HAP-1 (cell line): ENCODE data around the gene PDE7B.

ENCODE experiments used
- DNase-seq, 2 experiments: peaks; one replicate each; pipeline ENCODE4 v3.0.0-alpha.2; 2016 to 2020; ENCODE audit warnings: low spot score in 2 of 2
- H3K27me3 ChIP-seq: fragments of 250-450 bp; sonication (Bioruptor Pico); 2 replicates; pipeline ENCODE4 v1.5.1; 2020; ENCODE audit warnings: low read depth, mild to moderate bottlenecking, moderate library complexity
- H3K36me3 ChIP-seq: fragments of 250-450 bp; sonication (Bioruptor Pico); replicated peaks from 2 replicates; pipeline ENCODE4 v1.5.1; 2020; ENCODE audit warnings: mild to moderate bottlenecking
- H3K4me1 ChIP-seq: fragments of 250-450 bp; sonication (Bioruptor Pico); 2 replicates; pipeline ENCODE4 v1.5.1; 2020; ENCODE audit warnings: mild to moderate bottlenecking
- H3K4me3 ChIP-seq: fragments of 250-450 bp; sonication (Bioruptor Pico); 2 replicates; pipeline ENCODE4 v1.5.1; 2020; ENCODE audit warnings: mild to moderate bottlenecking, moderate library complexity
- H3K9me3 ChIP-seq: fragments of 250-450 bp; sonication (Bioruptor Pico); 2 replicates; pipeline ENCODE4 v1.5.1; 2020; ENCODE audit warnings: mild to moderate bottlenecking, moderate library complexity
- in situ Hi-C: fragments of 300-500 bp; cut with MboI; formaldehyde crosslinking; loops from 3 replicates; pipeline ENCODE4 v1.14.3; 2020; ENCODE audit warnings: low sequenced_read_pairs, inconsistent platforms, mixed read lengths

Gene PDE7B

DNA sequence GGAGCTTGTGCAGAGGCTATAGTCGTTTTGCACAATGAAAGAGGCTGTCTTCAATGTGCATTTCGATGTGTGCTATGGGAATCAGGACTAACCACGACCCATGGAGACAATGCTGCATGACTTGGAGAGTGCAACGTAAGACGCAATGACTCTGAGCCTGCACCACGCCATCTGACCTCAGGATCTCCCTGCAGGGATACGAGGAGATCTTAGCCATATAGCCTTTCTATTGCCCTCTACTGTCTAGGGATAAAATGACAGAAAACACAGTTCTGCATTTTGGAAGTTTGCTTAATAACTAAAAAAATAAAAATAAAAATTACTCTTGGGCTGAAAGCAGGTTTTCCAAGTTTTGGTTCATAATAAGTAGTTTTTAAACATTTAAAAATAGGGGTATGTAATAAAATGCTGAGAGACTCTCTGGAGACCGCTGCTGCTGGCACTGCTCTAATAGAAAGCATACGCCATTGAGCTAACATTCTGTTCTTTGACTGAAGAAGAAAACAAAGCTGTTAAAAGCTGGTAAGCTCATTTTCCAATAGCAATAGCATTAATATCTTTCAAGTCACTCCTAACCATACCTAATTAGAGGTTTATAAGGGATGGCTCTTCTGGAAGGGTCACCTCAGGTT lies 87.2 kb downstream of the PDE7B start:
- Histone ChIP-seq H3K36me3 (no peaks in the 10 kb centered on the region), H3K27me3 (no peaks in the 10 kb centered on the region), H3K4me1 (0 out of 2 replicates have a peak, but pooled peaks cover 3% of the 10 kb centered on the region), H3K4me3 (no peak overlapping the region), H3K9me3 (no peaks in the 10 kb centered on the region)
- in situ Hi-C loops, result no loop called here
- peak; percentile 42 to 47 for DNase-seq

DNA sequence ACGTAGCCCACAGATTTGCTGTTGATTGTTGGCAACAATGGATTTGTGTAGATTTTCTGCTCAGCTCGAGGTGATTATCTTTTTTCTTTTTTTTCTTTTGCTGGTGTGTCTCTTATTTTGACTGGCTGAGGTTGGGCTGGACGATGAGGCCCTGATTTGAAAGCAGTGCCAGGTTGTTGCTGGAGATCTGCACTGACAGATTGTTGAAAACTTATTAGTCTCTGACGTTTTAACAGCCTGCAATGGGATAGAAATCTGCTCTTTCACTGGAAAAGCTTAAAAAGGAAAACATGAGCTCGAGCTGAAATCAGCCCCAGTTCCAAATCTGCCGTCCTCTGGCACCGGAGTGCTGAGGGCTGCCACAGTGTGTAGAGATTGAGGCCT lies 87.7 kb downstream of the PDE7B start:
- H3K36me3 ChIP-seq, result no peaks in the 10 kb centered on the region
- 0 out of 2 replicates have a peak, but pooled peaks cover 3% of the 10 kb centered on the region for H3K4me1 ChIP-seq
- no peak for DNase-seq
- no peak overlapping the region for H3K4me3 ChIP-seq
- in situ Hi-C loops, result no loop called here
- no peaks in the 10 kb centered on the region for H3K27me3 ChIP-seq
- H3K9me3 ChIP-seq, result no peaks in the 10 kb centered on the region

DNA sequence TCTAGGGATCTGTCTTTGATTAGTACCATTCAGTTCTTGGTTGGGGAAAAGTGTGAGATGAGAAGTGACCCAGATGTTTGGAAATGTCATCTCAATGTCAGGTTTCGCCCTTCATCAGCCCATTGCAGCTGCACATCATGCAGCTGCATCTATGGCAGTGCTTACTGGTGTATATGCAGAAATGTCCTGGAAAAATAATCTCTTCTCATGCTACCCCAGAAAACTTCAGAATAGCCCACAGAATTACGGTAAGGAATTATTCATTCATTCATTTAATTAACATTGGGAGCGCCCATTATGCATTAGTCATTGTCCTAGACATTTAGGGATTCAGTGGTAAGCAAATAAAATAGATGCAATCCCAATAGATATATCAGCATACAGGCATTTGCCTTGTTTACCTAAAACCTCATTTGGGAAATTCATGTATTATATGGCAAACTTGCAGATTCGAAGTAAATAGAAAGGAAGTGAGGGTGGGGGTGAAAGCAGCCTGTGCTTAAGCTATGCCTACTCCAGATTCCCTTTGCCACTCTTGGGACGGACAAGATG lies 89.2 kb downstream of the PDE7B start:
- Histone ChIP-seq H3K9me3 (no peaks in the 10 kb centered on the region), H3K27me3 (no peaks in the 10 kb centered on the region), H3K4me3 (no peak overlapping the region), H3K36me3 (no peaks in the 10 kb centered on the region), H3K4me1 (0 out of 2 replicates have a peak, but pooled peaks cover 3% of the 10 kb centered on the region)
- DNase-seq, result no peak
- in situ Hi-C loops, result no loop called here

DNA sequence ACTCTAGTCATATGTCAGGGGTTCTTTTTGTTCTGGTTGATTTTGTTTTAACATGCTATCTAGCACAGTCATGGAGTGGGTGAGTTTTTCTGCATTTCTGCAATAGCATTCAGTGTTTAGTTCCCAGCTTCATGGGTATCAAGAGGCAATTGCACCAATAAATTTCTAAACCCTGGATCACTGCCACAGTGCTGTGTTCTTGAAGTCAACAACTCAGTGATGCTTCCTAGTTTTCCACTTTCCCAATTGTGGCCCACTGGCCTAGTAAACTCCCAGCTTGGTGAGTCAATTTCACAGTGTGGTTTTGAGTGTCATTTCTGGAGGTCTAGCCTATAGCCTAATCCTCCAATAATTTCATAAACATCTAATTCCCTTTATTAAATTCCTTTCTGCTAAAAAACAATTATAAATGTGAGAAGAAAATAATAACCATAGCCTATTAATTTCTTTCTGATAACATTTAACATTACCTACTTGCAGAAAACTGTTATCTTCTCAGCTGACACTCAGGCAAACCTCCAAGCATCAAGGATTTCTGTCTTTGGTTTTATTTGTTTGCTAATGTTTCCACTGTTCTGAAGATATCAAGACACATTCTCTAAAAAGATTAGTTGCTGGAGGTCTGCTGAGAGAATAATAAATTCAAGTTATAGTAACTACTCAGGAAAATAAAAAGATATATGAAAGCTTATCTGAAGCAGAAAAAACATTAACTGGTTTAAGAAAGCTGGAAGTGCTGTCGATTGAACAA lies 89.9 kb downstream of the PDE7B start:
- no peak for DNase-seq
- Histone ChIP-seq H3K27me3 (no peaks in the 10 kb centered on the region), H3K36me3 (no peaks in the 10 kb centered on the region), H3K4me1 (0 out of 2 replicates have a peak, but pooled peaks cover 3% of the 10 kb centered on the region), H3K9me3 (no peaks in the 10 kb centered on the region), H3K4me3 (no peak overlapping the region)
- in situ Hi-C loops, result no loop called here

DNA sequence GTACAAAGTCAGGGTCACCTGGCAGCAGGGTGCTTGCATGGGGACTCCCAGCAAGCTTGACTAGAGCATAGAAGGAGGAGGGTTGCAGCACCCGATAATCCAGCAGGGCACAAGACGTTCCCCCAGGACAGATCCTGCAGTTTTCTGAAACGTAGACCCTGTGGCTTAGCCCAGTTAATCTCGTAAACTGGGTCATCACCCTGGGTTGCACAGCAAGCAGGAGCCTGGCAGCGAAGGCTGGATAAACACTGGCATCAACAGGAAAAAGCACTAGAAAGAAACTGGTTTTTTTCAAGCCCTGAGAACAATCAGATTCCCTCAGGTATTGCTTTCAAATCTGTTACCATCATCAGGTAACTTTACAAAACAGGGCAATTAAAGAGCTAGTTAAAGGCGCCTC lies 92.6 kb downstream of the PDE7B start:
- in situ Hi-C loops, result no loop called here
- H3K4me1 ChIP-seq, result no peaks in the 10 kb centered on the region
- no peak for DNase-seq
- no peaks in the 10 kb centered on the region for H3K27me3 ChIP-seq
- H3K9me3 ChIP-seq, result no peaks in the 10 kb centered on the region
- H3K4me3 ChIP-seq, result no peak overlapping the region
- no peaks in the 10 kb centered on the region for H3K36me3 ChIP-seq

DNA sequence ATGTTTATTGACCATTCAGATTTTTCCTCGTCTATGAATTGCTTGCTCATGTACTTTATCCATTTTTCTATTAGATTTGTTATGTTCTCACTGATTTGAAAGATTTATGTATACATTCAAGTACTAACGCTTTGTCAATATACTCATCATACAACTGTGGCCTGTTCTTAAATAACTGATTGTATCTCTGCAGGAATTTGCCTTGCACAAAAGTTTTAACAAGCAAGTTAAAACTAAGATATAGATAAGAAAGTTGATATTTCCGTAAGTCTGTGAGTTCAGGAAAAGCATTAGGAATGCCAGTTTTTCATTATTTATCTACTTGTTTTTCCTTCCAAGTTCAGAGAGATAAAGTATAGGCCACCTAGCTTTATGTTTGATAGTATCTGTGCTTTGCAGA lies 95.2 kb downstream of the PDE7B start:
- in situ Hi-C loops, result no loop called here
- no peak for DNase-seq
- Histone ChIP-seq H3K4me1 (no peaks in the 10 kb centered on the region), H3K9me3 (no peaks in the 10 kb centered on the region), H3K36me3 (no peaks in the 10 kb centered on the region), H3K27me3 (no peaks in the 10 kb centered on the region), H3K4me3 (no peak overlapping the region)

DNA sequence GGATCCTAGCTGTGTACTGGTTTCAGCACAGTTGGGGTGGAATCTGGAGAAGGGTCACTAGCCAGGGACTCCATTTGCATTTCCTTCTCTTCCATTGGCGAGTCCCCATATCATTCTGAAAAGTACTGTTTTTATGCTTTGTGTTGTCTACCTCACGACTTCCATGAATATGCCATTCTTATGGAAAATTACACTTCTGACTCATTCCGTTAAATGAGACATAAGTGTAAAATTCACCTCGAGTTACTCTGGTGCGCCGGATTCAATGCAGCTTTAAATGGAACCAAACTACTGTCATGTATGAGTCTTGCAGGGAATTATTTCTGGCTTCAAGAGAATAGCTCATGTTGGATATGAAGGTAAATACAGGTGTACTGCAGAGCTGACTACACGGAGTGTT lies 99.2 kb downstream of the PDE7B start:
- H3K36me3 ChIP-seq, result no peaks in the 10 kb centered on the region
- H3K9me3 ChIP-seq, result no peaks in the 10 kb centered on the region
- in situ Hi-C loops, result no loop called here
- no peak for DNase-seq
- no peak overlapping the region for H3K4me3 ChIP-seq
- no peaks in the 10 kb centered on the region for H3K4me1 ChIP-seq
- H3K27me3 ChIP-seq, result no peaks in the 10 kb centered on the region

DNA sequence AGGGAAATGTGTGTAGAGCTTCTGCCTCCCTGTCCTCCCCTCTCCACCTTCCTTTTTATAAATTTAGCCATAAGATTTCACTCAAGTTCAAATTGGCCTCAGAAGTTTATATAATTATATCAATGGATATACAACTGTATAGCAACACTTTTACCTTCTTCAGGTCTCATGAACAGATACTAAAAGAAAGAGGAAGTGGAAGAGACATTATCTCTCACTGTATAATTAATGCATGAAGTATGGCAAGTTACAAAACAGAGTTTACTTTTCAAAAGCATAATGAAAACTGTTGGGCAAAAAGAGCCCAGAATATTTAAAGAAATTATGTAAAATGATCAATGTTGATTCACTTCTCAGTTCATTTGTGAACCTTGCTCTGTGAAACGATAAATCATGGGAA lies 99.7 kb downstream of the PDE7B start:
- no peaks in the 10 kb centered on the region for H3K27me3 ChIP-seq
- in situ Hi-C loops, result no loop called here
- no peak for DNase-seq
- no peak overlapping the region for H3K4me3 ChIP-seq
- H3K36me3 ChIP-seq, result no peaks in the 10 kb centered on the region
- no peaks in the 10 kb centered on the region for H3K9me3 ChIP-seq
- no peaks in the 10 kb centered on the region for H3K4me1 ChIP-seq

DNA sequence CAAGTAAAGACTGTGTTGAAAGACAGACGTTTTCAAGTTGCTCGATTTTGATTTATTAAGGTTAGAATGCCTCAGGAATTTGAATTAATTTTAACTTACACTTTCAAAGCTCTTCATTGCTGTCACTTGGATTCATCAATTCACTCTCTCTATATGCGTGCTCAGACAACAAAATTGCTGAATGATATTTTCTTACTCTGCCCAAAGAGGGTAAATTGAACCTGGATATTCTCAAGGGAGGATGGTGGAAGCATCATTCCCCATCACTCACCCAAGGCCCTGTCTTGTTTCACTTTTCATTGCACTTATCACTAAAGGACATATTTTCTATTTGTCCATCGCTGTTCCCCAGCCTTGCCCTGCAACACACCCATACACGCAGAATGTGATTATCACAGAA lies 102.3 kb downstream of the PDE7B start:
- in situ Hi-C loops, result no loop called here

DNA sequence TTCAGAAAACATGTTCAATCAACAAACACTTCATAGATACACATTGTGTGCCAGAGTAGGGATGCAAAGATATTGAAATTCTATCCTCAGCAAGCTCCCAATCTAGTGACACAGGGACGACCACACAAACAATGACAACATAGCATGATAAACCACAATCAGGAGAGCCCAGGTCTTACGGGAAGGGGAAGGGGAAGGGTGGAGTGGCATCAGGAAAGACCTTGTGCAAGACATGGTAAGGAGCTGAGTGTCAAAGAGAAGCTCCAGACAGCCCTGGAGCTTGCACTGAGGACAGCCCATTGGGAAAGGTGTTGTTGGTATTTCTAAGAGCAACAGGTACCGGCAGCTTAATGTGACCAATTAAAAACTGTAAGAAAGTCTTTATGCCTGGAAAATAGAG lies 103.6 kb downstream of the PDE7B start:
- Histone ChIP-seq H3K9me3 (no peaks in the 10 kb centered on the region), H3K4me1 (no peaks in the 10 kb centered on the region), H3K4me3 (no peak overlapping the region), H3K27me3 (no peaks in the 10 kb centered on the region), H3K36me3 (no peaks in the 10 kb centered on the region)
- DNase-seq, result no peak
- in situ Hi-C loops, result no loop called here

More for the DNA sequence above, 102.3 kb downstream of the PDE7B start:
- H3K27me3 ChIP-seq, result no peaks in the 10 kb centered on the region
- no peak overlapping the region for H3K4me3 ChIP-seq
- no peak for DNase-seq
- H3K9me3 ChIP-seq, result no peaks in the 10 kb centered on the region
- no peaks in the 10 kb centered on the region for H3K4me1 ChIP-seq
- no peaks in the 10 kb centered on the region for H3K36me3 ChIP-seq

DNA sequence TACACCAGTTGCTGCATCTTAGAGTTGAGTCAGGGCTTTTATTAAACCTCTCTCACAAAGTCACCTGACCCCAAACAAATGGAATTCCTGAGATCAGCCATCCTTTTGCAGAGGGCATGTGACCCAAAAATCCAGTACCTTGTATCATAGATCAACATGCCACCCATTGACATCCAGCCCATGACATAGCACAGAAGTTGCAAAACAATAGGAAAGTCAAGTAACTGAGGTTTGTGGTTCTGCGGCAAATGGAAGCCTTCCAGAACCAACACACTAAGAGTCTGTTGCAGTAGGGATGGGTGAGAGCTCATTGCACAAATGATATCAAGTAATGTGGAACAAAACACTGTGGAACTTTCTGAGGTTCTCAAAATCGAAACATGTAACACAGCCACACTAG lies 111.2 kb downstream of the PDE7B start:
- H3K4me1 ChIP-seq, result no peaks in the 10 kb centered on the region
- no peak overlapping the region for H3K4me3 ChIP-seq
- H3K27me3 ChIP-seq, result no peaks in the 10 kb centered on the region
- H3K9me3 ChIP-seq, result no peaks in the 10 kb centered on the region
- in situ Hi-C loops, result no loop called here
- H3K36me3 ChIP-seq, result no peaks in the 10 kb centered on the region
- no peak for DNase-seq

DNA sequence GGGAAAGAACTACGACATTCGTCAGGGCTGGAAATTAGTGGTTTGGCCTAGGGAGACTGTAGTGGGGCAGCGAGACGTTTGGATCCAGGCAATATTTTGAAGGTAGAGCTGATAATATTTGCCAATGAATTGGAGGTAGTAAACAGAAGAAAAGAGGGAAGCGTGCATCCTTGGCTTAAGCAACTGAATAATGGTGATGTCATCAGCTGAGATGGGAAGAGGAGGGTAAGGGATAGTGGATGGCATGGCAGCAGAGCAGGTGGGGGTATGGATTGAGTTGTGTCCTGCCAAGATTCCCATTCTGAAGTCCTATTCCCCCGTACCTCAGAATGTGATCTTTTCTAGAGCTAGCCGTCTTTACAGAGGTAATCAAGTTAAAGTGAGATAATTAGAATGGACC lies 119.2 kb downstream of the PDE7B start:
- Histone ChIP-seq H3K4me3 (no peak overlapping the region), H3K36me3 (no peaks in the 10 kb centered on the region), H3K9me3 (no peaks in the 10 kb centered on the region), H3K27me3 (no peaks in the 10 kb centered on the region), H3K4me1 (no peaks in the 10 kb centered on the region)
- in situ Hi-C loops, result no loop called here
- DNase-seq, result no peak

DNA sequence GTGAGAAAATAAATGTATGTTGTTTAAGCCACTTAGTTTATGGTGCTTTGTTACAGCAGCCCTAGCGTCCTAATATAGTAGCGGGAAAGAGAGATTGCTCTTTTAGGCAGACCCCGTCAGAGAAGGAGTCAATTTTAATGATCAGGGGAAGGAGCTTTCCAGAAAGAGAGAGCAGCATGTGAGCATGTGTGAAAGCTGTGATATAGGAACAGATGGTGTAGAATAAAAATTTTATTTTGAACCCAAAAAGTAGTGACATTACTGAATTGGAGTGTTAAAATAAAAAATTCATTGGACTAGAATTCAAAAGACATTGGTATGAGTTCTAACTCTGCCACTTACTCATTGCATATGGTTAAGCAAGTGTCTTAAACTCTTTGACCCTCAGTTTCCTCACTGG lies 119.8 kb downstream of the PDE7B start:
- in situ Hi-C loops, result no loop called here
- no peaks in the 10 kb centered on the region for H3K4me1 ChIP-seq
- H3K27me3 ChIP-seq, result no peaks in the 10 kb centered on the region
- H3K4me3 ChIP-seq, result no peak overlapping the region
- no peaks in the 10 kb centered on the region for H3K36me3 ChIP-seq
- DNase-seq, result no peak
- H3K9me3 ChIP-seq, result no peaks in the 10 kb centered on the region

DNA sequence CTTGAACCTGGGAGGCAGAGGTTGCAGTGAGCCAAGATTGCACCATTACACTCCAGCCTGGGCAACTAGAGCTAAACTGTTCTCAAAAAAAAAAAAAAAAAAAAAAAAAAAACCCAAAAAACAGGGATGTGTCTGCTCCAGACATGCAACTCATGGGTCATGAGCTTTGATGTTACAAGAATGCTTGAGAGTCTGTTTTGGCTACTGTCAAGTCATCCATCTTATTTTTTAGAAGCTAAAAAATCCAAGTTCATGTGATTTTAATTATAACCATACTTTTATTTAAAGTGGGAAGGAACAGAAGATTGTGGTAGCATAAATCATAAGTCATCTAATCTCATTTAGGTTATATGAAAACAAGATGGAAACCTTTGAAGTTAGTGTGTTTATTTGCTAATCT lies 120.6 kb downstream of the PDE7B start:
- Histone ChIP-seq H3K36me3 (no peaks in the 10 kb centered on the region), H3K4me1 (no peaks in the 10 kb centered on the region), H3K4me3 (no peak overlapping the region), H3K9me3 (no peaks in the 10 kb centered on the region), H3K27me3 (no peaks in the 10 kb centered on the region)
- in situ Hi-C loops, result no loop called here
- DNase-seq, result no peak
